Retinal pigment epithelial cell (primary cell): Measurements from ENCODE around the gene CCR1.

ENCODE experiments used
- DNase-seq: peaks from one replicate; pipeline ENCODE4 v3.0.0-alpha.2; 2010; ENCODE audit warnings: low read depth
- H3K4me3 ChIP-seq: 2 replicates; pipeline ENCODE4 v1.5.1; 2011; ENCODE audit warnings: mild to moderate bottlenecking, low read length, control low read depth, moderate library complexity
- TF ChIP-seq, protein P1 (sequence below): conservative IDR thresholded peaks from 2 replicates; pipeline ENCODE4 v1.5.1; 2011; ENCODE audit warnings: low read depth, low read length, control low read depth, inconsistent platforms

The CCR1 gene

DNA sequence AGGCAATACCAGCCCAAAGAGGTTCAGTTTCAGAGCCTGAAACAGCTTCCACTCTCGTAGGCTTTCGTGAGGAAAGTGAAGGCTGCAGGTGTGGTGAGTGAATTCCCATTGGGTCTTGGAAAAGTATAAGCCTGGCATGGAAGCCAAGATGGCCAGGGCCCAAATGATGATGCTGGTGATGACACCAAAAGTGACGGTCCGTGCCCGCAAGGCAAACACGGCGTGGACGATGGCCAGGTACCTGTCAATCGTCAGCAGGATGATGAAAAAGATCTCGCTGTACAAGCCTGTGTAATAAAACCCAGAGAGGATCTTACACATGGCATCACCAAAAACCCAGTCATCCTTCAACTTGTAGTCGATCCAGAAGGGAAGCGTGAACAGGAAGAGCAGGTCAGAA lies 4.4 kb downstream of the CCR1 start:
- TF ChIP-seq, protein P1, sequence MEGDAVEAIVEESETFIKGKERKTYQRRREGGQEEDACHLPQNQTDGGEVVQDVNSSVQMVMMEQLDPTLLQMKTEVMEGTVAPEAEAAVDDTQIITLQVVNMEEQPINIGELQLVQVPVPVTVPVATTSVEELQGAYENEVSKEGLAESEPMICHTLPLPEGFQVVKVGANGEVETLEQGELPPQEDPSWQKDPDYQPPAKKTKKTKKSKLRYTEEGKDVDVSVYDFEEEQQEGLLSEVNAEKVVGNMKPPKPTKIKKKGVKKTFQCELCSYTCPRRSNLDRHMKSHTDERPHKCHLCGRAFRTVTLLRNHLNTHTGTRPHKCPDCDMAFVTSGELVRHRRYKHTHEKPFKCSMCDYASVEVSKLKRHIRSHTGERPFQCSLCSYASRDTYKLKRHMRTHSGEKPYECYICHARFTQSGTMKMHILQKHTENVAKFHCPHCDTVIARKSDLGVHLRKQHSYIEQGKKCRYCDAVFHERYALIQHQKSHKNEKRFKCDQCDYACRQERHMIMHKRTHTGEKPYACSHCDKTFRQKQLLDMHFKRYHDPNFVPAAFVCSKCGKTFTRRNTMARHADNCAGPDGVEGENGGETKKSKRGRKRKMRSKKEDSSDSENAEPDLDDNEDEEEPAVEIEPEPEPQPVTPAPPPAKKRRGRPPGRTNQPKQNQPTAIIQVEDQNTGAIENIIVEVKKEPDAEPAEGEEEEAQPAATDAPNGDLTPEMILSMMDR, result no peak
- no peak overlapping the region for H3K4me3 ChIP-seq
- DNase-seq, result no peak

DNA sequence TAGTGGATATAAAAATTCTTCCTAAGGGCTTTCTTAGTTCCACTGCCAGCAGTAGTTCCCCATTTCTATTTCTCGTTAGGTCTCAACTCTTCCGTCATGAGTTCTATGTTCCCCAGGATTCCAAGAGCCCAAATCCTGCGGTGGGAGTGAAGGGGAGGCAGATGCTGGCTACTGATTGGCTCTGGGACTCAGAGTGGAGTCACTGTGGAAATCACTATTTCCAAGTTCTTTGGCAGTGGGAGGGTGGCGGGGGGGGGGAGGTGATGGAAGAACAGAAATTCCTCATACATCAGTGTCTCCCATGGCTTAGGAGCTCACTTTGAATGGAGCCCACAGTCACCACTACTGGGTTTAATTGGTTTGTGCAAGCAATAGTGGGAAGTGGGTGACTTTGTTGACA lies 5.6 kb downstream of the CCR1 start:
- no peak for DNase-seq
- no peak overlapping the region for H3K4me3 ChIP-seq
- TF ChIP-seq, protein P1, result no peak

DNA sequence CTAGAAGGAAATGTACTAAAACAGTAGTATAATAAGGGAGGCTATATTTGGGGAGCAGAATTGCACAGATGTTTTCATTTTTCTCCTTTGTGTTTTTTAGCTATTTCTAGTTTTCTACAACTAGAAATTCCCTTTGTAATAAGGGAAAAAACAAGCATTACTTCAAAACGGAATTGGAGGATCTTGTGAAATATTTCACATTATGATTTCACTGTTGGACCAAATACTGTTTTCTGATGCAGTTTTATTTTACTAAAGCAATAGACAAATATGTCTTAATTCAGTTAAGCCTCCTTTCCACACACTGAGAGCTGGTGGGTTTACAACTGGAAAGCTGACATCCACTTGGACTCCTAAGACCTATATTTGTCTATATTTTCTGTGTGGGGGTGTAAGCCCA lies 7.3 kb downstream of the CCR1 start:
- no peak overlapping the region for H3K4me3 ChIP-seq
- TF ChIP-seq, protein P1, result no peak
- no peak for DNase-seq

- H3K4me3 ChIP-seq, result no peak overlapping the region
- TF ChIP-seq, protein P1, result no peak
- DNase-seq, result no peak
These were observed 7.9 kb downstream of the CCR1 start for GRCh38 chr3:46200211-46200610.

GRCh38 chr3:46196261-46196957 lies 11.7 kb downstream of the CCR1 start:
- no peak overlapping the region for H3K4me3 ChIP-seq
- no peak for DNase-seq
- TF ChIP-seq, protein P1, result no peak

- TF ChIP-seq, protein P1, result no peak
- H3K4me3 ChIP-seq, result no peak overlapping the region
- DNase-seq, result no peak
These were observed 13.1 kb downstream of the CCR1 start for GRCh38 chr3:46194868-46195553.

- TF ChIP-seq, protein P1, result no peak
- DNase-seq, result no peak
- no peak overlapping the region for H3K4me3 ChIP-seq
These were observed 14.7 kb downstream of the CCR1 start for GRCh38 chr3:46193436-46193835.
